Neural cell (in vitro differentiated cells): ENCODE results near the gene MPPED1. TPM values are rescaled to one million over a fixed set of nuclear protein-coding genes. Genes with fewer than 3 reads are reported as not detected.

Experiments used
- H2AFZ ChIP-seq: fragments of 200-600, 300-800 bp; sonication (generic), shearing (Covaris generic); 2 replicates; pipeline ENCODE4 v1.6.0; 2014; ENCODE audit warnings: low read depth, mild to moderate bottlenecking, antibody characterized with exemption, low read length, moderate library complexity
- H3F3A ChIP-seq: fragments of 200-600 bp; shearing (Covaris generic); 2 replicates; pipeline ENCODE4 v1.6.1; 2016; ENCODE audit warnings: mild to moderate bottlenecking, moderate library complexity, mixed read lengths, antibody characterized with exemption, low read length; ENCODE audit not compliant: insufficient read depth, poor library complexity, severe bottlenecking
- H3K27ac ChIP-seq: fragments of 200-600, 300-800 bp; sonication (generic), shearing (Covaris generic); 2 replicates; pipeline ENCODE4 v1.5.1; 2014; ENCODE audit warnings: mild to moderate bottlenecking, low read length, moderate library complexity
- H3K27me3 ChIP-seq: fragments of 300-800, 200-600 bp; sonication (generic), shearing (Covaris generic); 2 replicates; pipeline ENCODE4 v1.6.0; 2014; ENCODE audit warnings: mild to moderate bottlenecking, low read depth, low read length, moderate library complexity; ENCODE audit not compliant: insufficient read depth
- H3K36me3 ChIP-seq: fragments of 300-800, 200-600 bp; sonication (generic), shearing (Covaris generic); 2 replicates; pipeline ENCODE4 v1.5.1; 2014; ENCODE audit warnings: mild to moderate bottlenecking, antibody characterized with exemption, low read length, moderate library complexity; ENCODE audit not compliant: insufficient read depth
- H3K4me2 ChIP-seq: fragments of 300-800, 200-600 bp; sonication (generic), shearing (Covaris generic); 2 replicates; pipeline ENCODE4 v1.6.0; 2014; ENCODE audit warnings: mild to moderate bottlenecking, low read length
- H3K4me3 ChIP-seq: fragments of 300-800, 200-600 bp; sonication (generic), shearing (Covaris generic); 2 replicates; pipeline ENCODE4 v1.5.1; 2014; ENCODE audit warnings: mild to moderate bottlenecking, low read length, moderate library complexity
- H3K79me2 ChIP-seq: fragments of 200-600 bp; shearing (Covaris generic); replicated peaks from 2 replicates; pipeline ENCODE4 v1.6.0; 2014; ENCODE audit warnings: mild to moderate bottlenecking, low read length, moderate library complexity; ENCODE audit not compliant: insufficient read depth
- H3K9ac ChIP-seq: fragments of 300-800, 200-600 bp; sonication (generic), shearing (Covaris generic); 2 replicates; pipeline ENCODE4 v1.6.1; 2016; ENCODE audit warnings: mild to moderate bottlenecking, low read length, mixed read lengths
- H3K9me2 ChIP-seq: fragments of 200-600 bp; shearing (Covaris generic); 2 replicates; pipeline ENCODE4 v1.6.1; 2016; ENCODE audit warnings: mild to moderate bottlenecking, low read length, mixed read lengths; ENCODE audit not compliant: insufficient read depth
- H3K9me3 ChIP-seq: fragments of 200-600, 300-800 bp; sonication (generic), shearing (Covaris generic); 2 replicates; pipeline ENCODE4 v1.6.1; 2016; ENCODE audit warnings: mild to moderate bottlenecking, mixed run types, low read length, moderate library complexity, mixed read lengths
- H4K20me1 ChIP-seq: fragments of 200-600 bp; shearing (Covaris generic); 2 replicates; pipeline ENCODE4 v1.6.1; 2016; ENCODE audit warnings: mild to moderate bottlenecking, mixed run types; ENCODE audit not compliant: insufficient read depth
- CTCF ChIP-seq: fragments of 450-650 bp; IDR thresholded peaks from 2 replicates; pipeline ENCODE4 v1.5.1; 2014; ENCODE audit warnings: antibody characterized with exemption, mild to moderate bottlenecking, moderate library complexity; ENCODE audit not compliant: poor library complexity, severe bottlenecking
- EP300 ChIP-seq: fragments of 450-650 bp; conservative IDR thresholded peaks from 2 replicates; pipeline ENCODE4 v1.6.1; 2014; ENCODE audit warnings: antibody characterized with exemption, mild to moderate bottlenecking, moderate library complexity; ENCODE audit not compliant: poor library complexity, severe bottlenecking
- EZH2 ChIP-seq: fragments of 200-600, 300-800 bp; shearing (Covaris generic), sonication (generic); IDR thresholded peaks from 2 replicates; pipeline ENCODE4 v1.6.1; 2014; ENCODE audit warnings: antibody characterized with exemption, low read length, borderline replicate concordance, mild to moderate bottlenecking; ENCODE audit not compliant: insufficient read depth, poor library complexity, severe bottlenecking
- MXI1 ChIP-seq: fragments of 450-650 bp; conservative IDR thresholded peaks from 2 replicates; pipeline ENCODE4 v1.6.1; 2014; ENCODE audit warnings: antibody characterized with exemption, mild to moderate bottlenecking; ENCODE audit not compliant: poor library complexity, severe bottlenecking
- POLR2AphosphoS5 ChIP-seq: IDR thresholded peaks from 2 replicates; pipeline ENCODE4 v1.6.1; 2012
- RAD21 ChIP-seq: fragments of 450-650 bp; conservative IDR thresholded peaks from 2 replicates; pipeline ENCODE4 v1.6.1; 2014; ENCODE audit warnings: antibody characterized with exemption, mild to moderate bottlenecking, moderate library complexity
- REST ChIP-seq: IDR thresholded peaks from 2 replicates; pipeline ENCODE4 v1.6.1; 2012; ENCODE audit warnings: borderline replicate concordance
- SMC3 ChIP-seq: fragments of 450-650 bp; conservative IDR thresholded peaks from 2 replicates; pipeline ENCODE4 v1.6.1; 2014; ENCODE audit warnings: antibody characterized with exemption, mild to moderate bottlenecking, moderate library complexity; ENCODE audit not compliant: poor library complexity
- TAF1 ChIP-seq: IDR thresholded peaks from 2 replicates; pipeline ENCODE4 v1.6.1; 2012; ENCODE audit warnings: low read depth
- polyA plus RNA-seq: library from polyadenylated mRNA; depleted of rRNA; stranded (reverse); fragments of >200 nt; gene quantifications from 2 replicates; pipeline ENCODE4 v1.2.3, GENCODE V29; 2014

The MPPED1 gene
- polyA plus RNA-seq, 1 donor from 2014 or later: 33.4 TPM

- Histone ChIP-seq H3K79me2 (no peaks in the 10 kb centered on the region), H4K20me1 (no peaks in the 10 kb centered on the region), H2AFZ (no peak overlapping the region), H3K9me3 (peaks cover 6% of the 10 kb centered on the region), H3K36me3 (no peaks in the 10 kb centered on the region), H3K4me3 (no peak overlapping the region), H3K4me2 (no peak overlapping the region), H3K9ac (no peak overlapping the region), H3K27me3 (no peaks in the 10 kb centered on the region), H3F3A (no peaks in the 10 kb centered on the region), H3K27ac (no peak overlapping the region), H3K9me2 (no peaks in the 10 kb centered on the region)
- TF ChIP-seq POLR2AphosphoS5 (no peak), MXI1 (no peak), EP300 (no peak), TAF1 (no peak), RAD21 (no peak), CTCF (no peak), EZH2 (no peak), SMC3 (no peak), REST (no peak)
Measured at GRCh38 chr22:43462701-43463100, 50.9 kb downstream of the MPPED1 start.

DNA sequence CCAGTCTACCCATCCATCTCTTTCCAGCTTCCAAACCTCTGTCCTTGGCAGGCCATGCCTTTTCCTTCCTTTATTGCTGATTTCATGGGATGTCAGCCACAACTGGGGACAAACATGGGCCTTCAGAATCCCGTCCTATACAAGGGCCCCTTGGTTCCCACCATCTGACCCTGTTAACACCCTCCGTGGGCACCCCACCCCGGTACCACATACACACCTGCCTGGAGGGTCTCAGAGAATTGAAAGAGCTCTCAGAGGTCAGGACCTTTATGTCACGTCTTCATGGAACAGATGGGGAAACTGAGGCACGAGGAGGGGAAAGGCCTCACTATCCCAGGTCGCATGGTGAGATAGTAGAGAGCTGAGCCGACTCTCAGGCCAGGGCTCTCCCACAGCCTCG is 53.0 kb downstream of the MPPED1 start:
- H3K9me2 ChIP-seq: no peaks in the 10 kb centered on the region
- no peak overlapping the region for H3K27ac ChIP-seq
- no peak overlapping the region for H2AFZ ChIP-seq
- no peak overlapping the region for H3K9ac ChIP-seq
- peaks cover 6% of the 10 kb centered on the region for H3K9me3 ChIP-seq
- H3F3A ChIP-seq: no peaks in the 10 kb centered on the region
- no peak for TF ChIP-seq POLR2AphosphoS5
- no peak for TF ChIP-seq SMC3
- no peak for TF ChIP-seq EP300
- no peak for TF ChIP-seq MXI1
- TF ChIP-seq TAF1: no peak
- TF ChIP-seq CTCF: no peak
- no peak for TF ChIP-seq EZH2
- TF ChIP-seq RAD21: no peak
- no peak for TF ChIP-seq REST
- H3K4me2 ChIP-seq: no peak overlapping the region
- H4K20me1 ChIP-seq: no peaks in the 10 kb centered on the region
- H3K79me2 ChIP-seq: no peaks in the 10 kb centered on the region
- no peaks in the 10 kb centered on the region for H3K36me3 ChIP-seq
- H3K27me3 ChIP-seq: no peaks in the 10 kb centered on the region
- no peak overlapping the region for H3K4me3 ChIP-seq
